ENCODE results near the gene HLA-E. TPM values are rescaled to one million over a fixed set of nuclear protein-coding genes. Genes with fewer than 3 reads are reported as not detected.

HLA-E gene
- 56.6 to 65.3 TPM (median 57.4 TPM) in 5 replicates for total RNA-seq (2022; extraction: Qiagen RNA extraction)

GRCh38 chr6:30489081-30490025, at the start of gene HLA-E:
HLA-E (plus strand) TSS chr6:30489509; CDS start chr6:30489532, 23 bp downstream.

Other genes starting within 250 kb of the HLA-E start
- gene TRIM39, start 162.6 kb upstream of the HLA-E start, total RNA-seq (2022; extraction: Qiagen RNA extraction), result 6.8 to 8.2 TPM (median 7.2 TPM) in 5 replicates
- gene RPP21, start 144.4 kb upstream of the HLA-E start, total RNA-seq (2022; extraction: Qiagen RNA extraction), result 50.6 to 75.7 TPM (median 66.9 TPM) in 5 replicates
- 26.6 to 34.8 TPM (median 32.4 TPM) in 5 replicates for gene GNL1, start 67.0 kb downstream of the HLA-E start, total RNA-seq (2022; extraction: Qiagen RNA extraction)
- gene PRR3, start 67.8 kb downstream of the HLA-E start, total RNA-seq (2022; extraction: Qiagen RNA extraction), result 15.2 to 17.2 TPM (median 16.4 TPM) in 5 replicates
- gene ABCF1, start 81.9 kb downstream of the HLA-E start, total RNA-seq (2022; extraction: Qiagen RNA extraction), result 45.1 to 64.6 TPM (median 49.2 TPM) in 5 replicates
- 30.0 to 47.5 TPM (median 32.7 TPM) in 5 replicates for gene PPP1R10, start 127.7 kb downstream of the HLA-E start, total RNA-seq (2022; extraction: Qiagen RNA extraction)
- 70.3 to 111 TPM (median 75.3 TPM) in 5 replicates for gene MRPS18B, start 128.3 kb downstream of the HLA-E start, total RNA-seq (2022; extraction: Qiagen RNA extraction)
- gene ATAT1, start 137.4 kb downstream of the HLA-E start, total RNA-seq (2022; extraction: Qiagen RNA extraction), result 4.8 to 6.8 TPM (median 5.9 TPM) in 5 replicates
- 12.2 to 14.6 TPM (median 13.7 TPM) in 5 replicates for gene C6orf136, start 157.6 kb downstream of the HLA-E start, total RNA-seq (2022; extraction: Qiagen RNA extraction)
- gene DHX16, start 183.5 kb downstream of the HLA-E start, total RNA-seq (2022; extraction: Qiagen RNA extraction), result 25.6 to 29.8 TPM (median 27.5 TPM) in 5 replicates
- gene PPP1R18, start 197.1 kb downstream of the HLA-E start, total RNA-seq (2022; extraction: Qiagen RNA extraction), result 40.7 to 45.7 TPM (median 42.2 TPM) in 5 replicates
- 19.5 to 26.7 TPM (median 25.9 TPM) in 5 replicates for gene NRM, start 201.5 kb downstream of the HLA-E start, total RNA-seq (2022; extraction: Qiagen RNA extraction)
- 14.7 to 20.9 TPM (median 17.4 TPM) in 5 replicates for gene MDC1, start 227.8 kb downstream of the HLA-E start, total RNA-seq (2022; extraction: Qiagen RNA extraction)
- 855 to 944 TPM (median 897 TPM) in 5 replicates for gene TUBB, start 230.8 kb downstream of the HLA-E start, total RNA-seq (2022; extraction: Qiagen RNA extraction)